Urothelium cell line (cell line): Measurements from ENCODE around the gene GREB1.

ENCODE experiments used
- DNase-seq: peaks from one replicate; pipeline ENCODE4 v3.0.0; 2011; ENCODE audit warnings: low spot score, mixed read lengths
- FAIRE-seq: peaks from 2 replicates; lab custom pipeline; 2011; peaks lifted over from hg19 to GRCh38; lab: Jason Lieb, UNC

Gene GREB1

DNA sequence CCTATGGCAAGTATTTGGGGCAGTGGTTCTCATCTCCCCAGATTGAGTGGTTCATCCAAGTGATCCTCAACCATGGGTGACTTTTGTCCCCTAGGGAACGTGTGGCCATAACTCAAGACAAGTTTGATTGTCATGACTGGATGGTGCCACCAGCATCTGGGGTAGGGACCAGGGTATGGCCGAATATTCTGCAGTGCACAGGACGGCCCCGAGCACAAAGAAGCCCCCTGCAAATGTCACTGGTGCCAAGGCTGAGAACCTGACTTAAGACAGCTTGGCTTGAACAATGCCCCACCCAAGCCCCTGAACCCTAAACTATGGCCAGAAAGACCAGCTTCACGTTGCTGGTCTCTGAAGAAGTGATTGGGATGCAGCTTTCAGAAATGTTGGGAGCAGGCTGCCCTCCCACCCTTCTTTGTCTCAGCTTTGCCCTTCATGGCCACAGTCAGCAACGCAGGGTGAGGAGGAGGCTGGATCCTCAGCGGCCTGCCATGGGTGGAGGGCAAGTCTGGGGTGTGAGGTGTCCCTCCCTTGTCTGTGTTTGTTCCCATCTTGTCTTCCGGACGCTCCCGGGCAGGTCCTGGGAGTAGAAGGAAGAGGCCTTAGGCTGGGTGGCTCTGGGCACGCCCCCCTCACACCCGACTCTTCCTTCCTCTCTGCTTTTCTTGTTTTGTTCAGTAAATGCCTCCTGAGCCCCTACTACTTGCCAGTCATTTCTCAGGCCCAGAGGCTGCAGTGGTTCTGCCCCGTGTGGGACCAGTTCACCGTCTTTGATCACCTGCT is 43.4 kb downstream of the GREB1 start:
- DNase-seq: no peak
- no peak for FAIRE-seq

- FAIRE-seq (peak; percentile 87), DNase-seq (no peak)
Observed at GRCh38 chr2:11578081-11578948, 44.5 kb downstream of the GREB1 start.

DNA sequence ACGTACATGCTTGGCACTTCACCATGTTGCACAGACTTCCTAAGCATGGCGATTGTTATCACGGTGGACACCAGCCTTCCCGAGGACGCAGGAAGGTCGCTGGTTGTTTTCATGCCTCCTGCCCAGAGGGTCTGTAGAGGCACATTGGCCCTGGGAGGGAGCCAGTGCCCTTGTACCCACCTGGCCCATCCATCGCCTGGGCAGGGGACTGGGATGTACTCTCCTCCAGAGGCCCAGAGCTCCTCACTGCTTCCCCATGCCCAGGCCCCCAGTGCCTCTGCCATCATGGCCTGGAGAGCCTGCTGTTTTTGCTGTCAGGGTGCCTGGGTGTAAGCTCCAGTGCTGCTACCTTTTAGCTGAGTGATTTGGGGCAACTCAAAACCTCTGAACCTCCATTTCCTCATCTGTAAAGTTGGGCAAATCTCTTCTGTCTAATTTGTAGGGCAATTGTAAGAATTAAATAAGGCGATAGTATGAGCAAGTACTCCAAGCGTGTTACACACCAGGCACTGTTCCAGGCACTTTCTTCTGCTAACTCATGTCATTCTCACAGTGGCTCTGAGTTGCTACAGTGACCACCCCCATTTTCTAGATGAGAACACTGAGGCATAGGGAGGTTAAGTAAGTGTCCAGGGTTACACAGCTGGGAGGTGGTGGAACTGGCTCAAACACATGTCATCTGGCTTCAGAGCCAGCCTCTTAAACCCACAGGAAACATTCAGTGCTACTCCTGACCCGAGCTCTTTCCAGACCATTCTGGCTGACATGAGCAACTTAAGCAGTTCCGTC is 45.3 kb downstream of the GREB1 start:
- FAIRE-seq: no peak

DNA sequence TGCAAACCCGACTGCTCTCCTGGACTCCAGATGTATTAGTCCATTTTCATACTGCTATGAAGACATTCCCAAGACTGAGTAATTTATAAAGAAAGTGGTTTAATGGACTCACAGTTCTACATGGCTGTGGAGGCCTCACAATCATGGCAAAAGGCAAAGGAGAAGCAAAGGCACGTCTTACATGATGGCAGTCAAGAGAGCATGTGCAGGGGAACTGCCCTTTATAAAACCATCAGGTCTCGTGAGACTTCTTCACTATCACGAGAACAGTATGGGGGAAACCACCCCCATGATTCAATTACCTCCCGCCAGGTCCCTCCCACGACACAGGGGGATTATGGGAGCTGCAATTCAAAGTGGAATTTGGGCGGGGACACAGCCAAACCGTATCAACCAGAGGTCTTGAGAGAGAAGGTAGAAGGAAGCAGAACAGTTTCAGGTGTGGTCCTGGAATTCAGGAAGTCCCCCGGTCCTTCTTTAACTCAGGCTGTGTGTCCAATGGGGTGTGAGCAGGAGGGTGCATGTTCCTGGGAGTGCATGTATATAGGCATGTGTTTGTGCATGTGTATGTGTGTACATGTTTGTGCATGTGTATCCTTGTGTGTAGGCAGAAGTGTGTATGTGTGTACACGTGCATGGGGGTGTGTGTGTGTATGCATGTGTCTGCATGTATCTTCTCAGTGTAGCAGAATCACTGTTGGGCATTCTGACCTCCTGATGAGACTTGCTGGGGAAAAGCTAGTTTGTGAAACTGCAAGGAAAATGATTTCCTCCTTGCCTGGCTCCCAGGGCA is 46.2 kb downstream of the GREB1 start:
- no peak for DNase-seq
- FAIRE-seq: peak; percentile 84

More for the DNA sequence above, 45.3 kb downstream of the GREB1 start:
- no peak for DNase-seq

- DNase-seq: no peak
- FAIRE-seq: no peak
Observed at GRCh38 chr2:11580697-11581096, 46.9 kb downstream of the GREB1 start.

DNA sequence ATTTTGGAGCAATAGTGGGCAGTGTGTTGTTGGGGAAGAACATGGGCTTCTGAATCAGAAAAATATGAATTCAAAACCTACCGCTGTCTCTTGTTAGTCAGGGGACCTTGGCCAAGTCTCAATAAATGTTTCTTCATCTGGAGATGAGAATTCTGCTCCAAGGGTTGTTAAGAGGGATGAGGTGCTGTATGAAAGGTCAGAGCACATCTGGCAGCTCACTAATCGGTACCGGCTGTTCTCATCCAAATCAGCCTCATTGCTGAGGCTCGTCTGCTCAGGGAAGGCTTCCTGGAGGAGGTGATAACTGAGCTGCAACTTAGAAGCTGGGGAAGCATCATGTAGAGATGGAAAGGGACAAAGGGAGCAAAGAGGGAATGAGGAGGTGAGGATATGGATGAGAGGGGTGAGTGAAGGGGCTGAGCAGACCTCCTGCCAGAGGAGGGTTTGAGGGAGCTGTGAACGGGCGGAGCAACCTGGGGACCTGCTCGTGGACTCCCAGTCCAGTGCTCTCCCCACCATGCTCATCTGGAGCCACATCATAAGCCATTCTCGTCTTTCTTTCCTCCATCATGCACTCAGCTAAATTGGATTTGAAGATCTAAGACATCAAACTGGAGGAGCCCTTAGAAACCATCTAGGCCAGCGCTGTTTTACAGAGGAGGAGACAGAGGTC is 47.4 kb downstream of the GREB1 start:
- FAIRE-seq (no peak), DNase-seq (no peak)

DNA sequence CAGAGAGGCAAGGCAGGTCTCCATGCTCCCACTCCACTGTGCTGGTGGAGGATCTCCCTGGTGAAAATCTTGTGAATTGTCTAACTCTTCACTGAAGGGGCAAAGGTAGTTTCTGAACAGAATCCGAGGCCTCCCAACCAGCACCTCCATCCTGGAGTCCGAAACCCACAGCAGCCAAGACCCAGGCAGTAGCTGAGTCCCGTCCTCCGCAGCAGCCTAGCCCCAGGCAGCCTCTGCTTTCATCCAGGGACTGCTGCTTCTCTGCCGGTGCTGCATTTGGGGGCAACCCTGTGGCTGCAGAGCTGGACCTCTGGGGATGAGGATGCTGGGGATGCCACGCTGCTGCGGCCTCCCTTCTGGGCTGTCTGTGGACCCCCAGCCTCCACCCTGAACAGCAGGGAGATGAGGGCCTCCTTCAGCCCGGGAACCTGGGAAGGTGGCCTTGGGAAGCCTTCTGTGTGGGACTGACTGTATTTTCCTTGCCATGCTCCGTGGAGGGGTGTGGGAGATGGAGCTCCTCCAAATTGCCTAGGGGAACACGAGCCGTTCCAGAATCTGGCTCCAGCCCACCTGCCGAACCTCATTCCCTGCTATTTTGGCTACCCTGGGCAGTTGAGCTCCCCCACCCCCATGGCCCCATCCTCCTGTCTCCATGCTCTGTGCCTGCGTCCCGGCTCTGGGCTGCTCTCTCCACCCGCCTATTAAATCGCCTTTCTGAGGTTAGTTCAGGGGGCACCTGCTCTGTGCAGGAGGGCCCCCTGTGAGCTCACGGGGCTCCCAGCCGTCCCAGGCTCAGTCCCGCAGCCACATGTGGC is 48.2 kb downstream of the GREB1 start:
- DNase-seq: no peak
- FAIRE-seq: no peak

DNA sequence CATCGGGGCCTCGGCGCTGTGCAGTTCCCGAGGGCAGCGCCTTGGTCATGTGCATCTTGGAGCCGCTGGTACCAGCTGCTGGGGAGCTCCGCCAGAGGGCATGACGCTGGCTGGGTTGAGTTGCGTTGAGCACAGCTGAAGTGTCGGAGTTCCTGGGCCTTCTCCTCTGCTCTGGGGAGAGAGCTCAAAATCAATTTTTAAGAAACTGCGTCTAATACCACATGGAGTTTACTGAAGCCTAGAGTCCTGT is 48.7 kb downstream of the GREB1 start:
- DNase-seq (no peak), FAIRE-seq (no peak)

DNA sequence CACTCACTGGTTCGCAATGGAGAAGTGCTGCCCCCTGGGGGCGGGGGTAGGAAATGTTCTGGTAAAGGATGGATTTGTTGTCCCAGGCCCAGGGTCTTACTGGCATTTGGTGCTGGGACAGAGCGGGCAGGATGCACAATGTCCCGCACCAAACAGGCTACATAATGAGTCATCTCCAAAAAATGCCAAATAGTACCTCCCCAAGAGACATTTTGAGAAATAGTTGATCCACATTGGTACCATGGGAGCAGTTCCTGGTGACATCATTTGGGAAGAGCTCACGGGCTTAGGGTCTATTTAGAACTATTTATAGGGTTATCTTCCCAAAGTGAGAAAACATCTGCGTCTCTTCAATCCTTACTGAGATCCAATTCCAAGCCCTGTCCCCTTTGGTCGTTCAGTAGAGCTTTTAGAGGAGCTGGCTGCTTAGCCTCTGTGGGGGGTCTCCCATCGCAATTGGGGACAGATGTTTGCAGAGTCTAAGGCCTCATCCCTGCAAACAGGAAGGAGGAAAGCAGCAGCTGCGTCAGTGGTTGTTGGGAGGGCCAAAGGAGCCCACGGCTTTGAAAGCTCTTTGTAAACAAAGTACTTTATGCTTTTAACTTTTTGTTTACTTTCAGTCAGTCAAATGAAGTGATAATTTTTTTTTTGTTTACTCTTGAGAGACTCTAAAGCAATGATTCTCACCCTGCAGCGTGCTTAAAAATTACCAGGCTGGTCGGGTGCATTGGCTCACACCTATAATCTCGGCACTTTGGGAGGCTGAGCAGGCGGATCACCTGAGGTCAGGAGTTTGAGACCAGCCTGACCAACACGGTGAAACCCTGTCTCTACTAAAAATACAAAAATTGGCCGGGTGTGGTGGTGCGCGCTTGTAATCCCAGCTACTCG is 49.3 kb downstream of the GREB1 start:
- FAIRE-seq (no peak), DNase-seq (peak; percentile 72)

DNA sequence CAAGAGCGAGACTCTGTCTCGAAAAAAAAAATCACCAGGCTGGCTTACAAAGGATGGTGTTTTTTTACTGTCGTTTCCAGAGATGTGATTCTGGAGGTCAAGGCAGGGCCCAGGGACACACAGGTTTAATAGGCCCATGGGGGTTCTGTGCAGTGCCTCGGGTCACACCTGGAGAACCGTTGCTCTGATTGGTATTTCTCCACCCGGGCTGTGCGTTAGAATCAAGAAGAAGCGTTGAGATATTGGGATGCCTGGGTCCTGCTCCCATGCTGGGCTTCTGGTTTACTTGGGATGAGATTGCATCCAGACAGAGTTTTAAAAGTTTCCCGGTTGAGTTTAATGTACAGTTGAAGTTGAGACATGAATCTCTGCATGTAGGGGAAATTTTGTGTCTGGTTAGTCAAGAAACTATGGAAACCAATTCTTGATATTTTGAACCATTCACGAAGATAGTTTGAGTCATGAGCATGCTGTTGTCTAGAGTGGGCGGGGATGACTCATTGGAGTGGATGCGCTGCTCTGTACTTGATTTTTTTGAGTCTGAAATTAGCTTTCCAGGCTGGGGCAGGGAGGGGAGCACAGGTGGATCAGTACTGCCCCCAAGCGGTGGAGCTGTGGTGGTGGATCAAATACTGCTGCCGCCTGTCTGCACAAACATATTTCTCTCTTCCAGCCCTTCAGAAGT is 50.1 kb downstream of the GREB1 start:
- DNase-seq: peak; percentile 94
- peak; percentile 73 for FAIRE-seq

- FAIRE-seq (no peak), DNase-seq (no peak)
Observed at GRCh38 chr2:11584525-11585056, 50.7 kb downstream of the GREB1 start.

GRCh38 chr2:11585071-11585470 is 51.2 kb downstream of the GREB1 start:
- DNase-seq: no peak
- no peak for FAIRE-seq

DNA sequence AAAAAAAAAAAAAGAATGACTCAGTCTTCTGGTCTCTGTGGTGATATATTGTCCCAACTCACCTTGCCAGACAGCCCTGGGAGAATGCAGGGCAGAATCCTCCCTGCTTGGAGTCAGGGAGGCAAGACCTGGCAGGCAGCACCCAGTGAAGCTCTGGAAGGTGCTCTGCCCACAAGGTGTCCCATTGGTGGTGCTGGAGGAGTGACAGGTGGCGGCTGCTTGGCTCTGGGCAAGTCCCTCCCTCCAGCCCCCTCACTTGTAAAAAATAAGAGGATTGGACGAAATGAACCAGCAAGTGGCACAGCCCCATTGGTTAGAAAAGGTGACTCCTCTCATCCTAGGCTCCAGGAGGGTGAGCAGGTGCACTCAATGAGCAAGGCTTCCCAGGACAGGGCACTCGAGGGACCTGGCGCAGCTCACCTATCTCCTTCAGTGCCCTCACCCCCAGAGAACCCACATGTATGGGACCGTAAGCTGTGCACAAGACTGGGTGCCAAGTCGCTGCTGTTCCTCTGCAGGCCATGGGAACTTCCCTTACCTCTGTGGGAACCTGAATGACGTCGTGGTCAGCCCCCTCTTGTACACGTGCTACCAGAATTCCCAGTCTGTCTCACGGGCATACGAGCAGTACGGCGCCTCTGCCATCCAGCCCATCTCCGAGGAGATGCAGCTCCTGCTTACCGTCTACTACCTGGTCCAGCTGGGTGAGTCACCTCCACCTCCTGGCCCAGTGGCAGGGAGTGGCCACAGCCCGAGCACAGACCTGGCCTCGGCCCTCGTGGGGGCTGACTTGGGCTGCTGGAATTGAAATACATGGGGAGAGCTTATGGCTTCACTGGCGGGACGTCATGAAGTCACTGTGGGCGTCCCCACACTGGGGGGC is 54.6 kb downstream of the GREB1 start:
- no peak for DNase-seq
- no peak for FAIRE-seq

GRCh38 chr2:11589316-11589940 is 55.6 kb downstream of the GREB1 start:
- DNase-seq (no peak), FAIRE-seq (no peak)

DNA sequence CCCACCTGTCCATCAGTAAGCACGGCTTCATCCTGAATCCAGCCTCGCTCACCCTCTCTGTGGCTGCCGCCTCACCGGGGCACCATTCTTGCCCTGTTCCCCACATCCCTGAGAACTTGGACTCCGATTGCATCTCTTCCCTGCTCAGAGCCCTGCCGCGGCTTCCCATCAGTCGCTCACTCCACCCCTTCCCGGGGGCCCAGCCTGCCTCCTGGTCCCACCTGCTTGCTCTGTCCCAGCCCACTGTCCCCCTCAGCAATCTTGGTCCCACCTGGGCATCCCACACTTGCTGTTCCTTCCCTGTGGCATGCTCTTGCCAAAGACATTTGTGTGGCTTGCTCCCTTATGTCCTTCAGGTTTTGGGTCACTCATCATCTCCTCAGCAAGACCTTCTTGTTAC is 56.3 kb downstream of the GREB1 start:
- FAIRE-seq: no peak

DNA sequence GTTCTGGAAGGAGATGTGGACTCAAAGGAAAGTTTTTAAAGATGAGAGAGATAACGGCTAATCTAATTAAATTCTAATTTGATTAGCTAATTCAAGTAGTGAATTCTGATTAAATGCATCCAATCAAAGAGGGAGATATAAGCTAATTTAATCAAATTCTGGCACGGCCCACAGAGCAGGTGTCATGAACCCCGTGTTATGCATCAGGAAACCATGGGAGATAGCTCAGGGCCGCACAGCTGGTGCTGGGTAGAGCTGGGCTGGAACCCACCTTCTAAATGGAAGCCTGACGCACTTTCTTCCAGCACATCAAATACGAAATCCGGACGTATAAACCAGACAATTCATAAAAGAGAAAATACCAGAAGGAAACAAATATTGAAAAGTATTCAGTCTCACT is 57.2 kb downstream of the GREB1 start:
- DNase-seq: no peak
- FAIRE-seq: no peak

More for the DNA sequence above, 56.3 kb downstream of the GREB1 start:
- no peak for DNase-seq
